K562 treated with DMSO at 1 percent for 48 hours (cell line): ENCODE results near the gene SPTBN5. TPM values are rescaled to one million over a fixed set of nuclear protein-coding genes. Genes with fewer than 3 reads are reported as not detected.

Experiments used
- total RNA-seq: library from RNA; unstranded; fragments of 300-600 nt; gene quantifications from 2 replicates; pipeline ENCODE4 v1.2.3, GENCODE V29; 2022; ENCODE audit warnings: low replicate concordance; ENCODE audit errors: extremely low read depth

Gene SPTBN5
- total RNA-seq = not detected in 2 replicates

DNA sequence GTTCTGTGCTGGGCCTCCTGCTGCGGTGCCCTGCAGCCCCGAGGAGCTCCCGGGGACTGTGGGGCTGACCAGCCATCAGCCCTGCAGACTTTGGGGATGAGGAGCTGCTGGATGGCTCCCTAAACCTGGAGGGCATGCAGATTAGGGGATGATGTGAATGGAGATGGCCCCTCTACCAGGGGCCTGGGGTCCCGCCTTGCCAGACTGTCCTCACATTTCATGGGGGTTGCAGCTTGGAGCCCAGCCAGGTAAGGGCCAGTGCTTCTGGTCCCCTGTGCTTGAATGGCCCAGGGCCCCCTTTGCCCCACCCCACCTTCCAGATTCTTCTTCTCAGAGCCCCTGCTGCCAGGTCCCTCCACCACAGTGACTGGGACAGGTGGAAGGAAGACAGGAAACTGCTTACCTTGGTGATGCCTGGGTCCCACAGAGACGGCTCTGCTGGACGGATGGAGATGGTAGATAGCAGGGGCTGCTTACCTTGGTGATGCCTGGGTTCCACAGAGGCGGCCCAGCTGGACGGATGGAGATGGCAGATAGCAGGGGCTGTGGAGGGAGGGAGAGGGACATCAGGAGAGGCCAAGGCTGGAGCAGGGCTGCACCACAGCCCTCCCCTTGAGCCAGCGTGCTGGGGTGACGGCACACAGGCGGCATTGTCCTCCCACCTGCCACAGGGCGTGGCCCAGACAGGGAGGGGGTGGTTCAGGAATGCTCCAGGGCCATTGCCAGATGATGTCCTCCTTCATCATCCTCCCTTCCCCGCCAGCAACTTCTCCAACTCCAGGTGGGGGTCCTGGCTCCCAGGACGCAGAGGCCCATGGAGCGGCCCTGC, at the start of gene SPTBN5:
TSS of gene SPTBN5 (minus strand) at position 632 of the 829 bp plus-strand sequence. CDS start at position 76, 556 bp downstream.

DNA sequence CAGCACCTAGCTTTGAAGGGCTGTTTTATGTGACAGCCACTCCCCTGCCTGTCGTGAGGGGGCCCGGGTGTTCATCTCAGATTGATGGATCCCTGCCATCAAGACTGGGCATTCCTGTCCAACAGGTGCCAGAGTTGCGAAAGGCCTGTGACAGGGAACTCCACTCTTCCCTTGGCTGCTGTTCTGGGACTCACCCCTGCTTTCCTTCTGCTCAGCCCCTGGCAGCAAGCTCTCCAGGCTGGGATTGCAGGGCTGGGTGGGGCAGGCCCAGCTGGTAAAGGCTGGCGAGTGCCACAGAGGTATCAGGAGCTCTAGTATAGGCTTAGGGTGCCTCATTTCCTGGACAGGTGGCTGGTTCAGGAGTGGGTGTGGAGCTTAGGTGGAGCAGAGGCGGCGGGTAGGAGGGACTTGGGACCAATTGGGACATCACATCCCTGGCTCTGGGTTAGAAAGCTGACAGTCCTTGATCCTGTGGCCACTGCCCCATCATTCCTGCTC, 55.4 kb downstream of the SPTBN5 start, which contains the start of gene PLA2G4B:
TSS of gene PLA2G4B (plus strand) at position 448 of the 498 bp plus-strand sequence. CDS start 67 bp downstream, outside the sequence.

DNA sequence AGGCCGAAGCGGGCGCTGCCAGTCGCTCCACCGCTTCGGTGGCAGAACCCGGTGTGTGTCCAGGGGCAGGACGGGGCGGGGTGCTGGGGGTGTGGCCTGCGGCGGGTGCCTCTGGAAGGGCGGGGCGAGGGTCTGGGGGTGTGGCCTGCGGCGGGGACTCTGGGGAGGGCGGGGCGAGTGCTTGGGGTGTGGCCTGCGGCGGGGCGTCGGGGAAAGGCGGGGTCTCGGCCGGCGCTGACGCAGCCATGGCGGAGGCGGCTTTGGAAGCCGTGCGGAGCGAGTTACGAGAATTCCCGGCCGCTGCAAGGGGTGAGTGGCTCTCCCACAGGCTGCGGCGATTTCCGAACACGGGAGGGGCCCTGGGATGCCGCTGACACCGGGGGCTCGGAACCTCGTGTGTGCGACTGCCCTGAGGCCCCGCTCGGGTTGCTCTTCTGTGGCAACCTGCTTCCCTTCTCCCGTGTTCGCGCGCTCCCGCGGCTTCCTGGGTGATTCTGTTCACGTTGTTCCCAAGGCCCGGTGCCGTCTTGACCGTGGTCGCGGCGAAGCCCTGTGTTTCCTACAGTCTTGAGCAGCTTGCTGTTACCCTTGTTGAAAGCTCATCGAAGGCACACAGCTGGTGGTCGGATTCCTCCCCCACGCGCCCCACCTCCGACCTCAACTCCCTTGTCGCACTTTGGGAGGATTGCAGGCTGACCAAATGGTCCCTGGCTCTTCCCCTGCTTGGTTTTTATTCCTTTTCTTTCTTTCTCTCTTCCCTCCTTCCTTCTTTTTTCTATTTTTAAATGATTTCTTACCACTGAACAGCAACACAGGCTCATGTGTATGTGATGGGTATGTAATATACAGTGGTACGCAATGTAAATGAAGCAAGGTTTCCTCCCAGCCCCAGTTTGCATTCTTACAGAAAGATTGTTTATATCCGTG, 65.7 kb downstream of the SPTBN5 start, which contains the start of gene JMJD7:
TSS of gene JMJD7 (plus strand) at position 213 of the 927 bp plus-strand sequence. CDS start at position 246, 33 bp downstream.

Other genes with a start within 250 kb of the SPTBN5 start
- not detected in 2 replicates for gene MGA, start 233.6 kb downstream of the SPTBN5 start, total RNA-seq
- gene MAPKBP1, start 119.6 kb downstream of the SPTBN5 start, total RNA-seq = not detected in 2 replicates
- gene JMJD7, start 66.0 kb downstream of the SPTBN5 start, total RNA-seq = not detected in 2 replicates
- not detected in 2 replicates for gene PLA2G4B, start 55.2 kb downstream of the SPTBN5 start, total RNA-seq
- gene EHD4, start 78.5 kb upstream of the SPTBN5 start, total RNA-seq = not detected in 2 replicates
- gene PLA2G4E, start 127.0 kb upstream of the SPTBN5 start, total RNA-seq = not detected in 2 replicates
- not detected in 2 replicates for gene PLA2G4D, start 200.5 kb upstream of the SPTBN5 start, total RNA-seq